Right atrium auricular region (tissue), 2 donors: ENCODE measurements around the gene KLHL12. TPM values are rescaled to one million over a fixed set of nuclear protein-coding genes. Genes with fewer than 3 reads are reported as not detected.

Source experiments
- DNase-seq: peaks from one replicate; pipeline ENCODE4 v3.0.0-alpha.2; 2019; ENCODE audit warnings: low spot score
- H3K27ac ChIP-seq, 2 donors: fragments of 200-600 bp; sonication (generic); 1 replicate in 1 of 2; 2 replicates in 1 of 2; pipeline ENCODE4 v1.5.1; 2016 to 2019
- H3K27me3 ChIP-seq, 2 donors: fragments of 200-600 bp; sonication (generic); one replicate each; pipeline versions ENCODE4 v1.5.1 to v1.6.0; 2017 to 2019
- H3K36me3 ChIP-seq: fragments of 200-600 bp; sonication (generic); one replicate; pipeline ENCODE4 v1.5.1; 2016
- H3K4me1 ChIP-seq, 2 donors: fragments of 200-600 bp; sonication (generic); one replicate each; pipeline versions ENCODE4 v1.5.1 to v1.6.0; 2017 to 2019
- H3K4me3 ChIP-seq, 2 donors: fragments of 200-600 bp; sonication (generic); 1 replicate in 1 of 2; 2 replicates in 1 of 2; pipeline ENCODE4 v1.5.1; 2017 to 2019; ENCODE audit warnings: mild to moderate bottlenecking in 1 of 2, moderate library complexity in 1 of 2
- H3K9me3 ChIP-seq, 2 donors: fragments of 200-600 bp; sonication (generic); one replicate each; pipeline ENCODE4 v1.5.1; 2019
- total RNA-seq, 2 donors: library from RNA; depleted of rRNA; stranded (reverse); fragments of >200 nt; gene quantifications; one replicate each; pipeline ENCODE4 v1.1.0, GENCODE V29; 2016
- TF ChIP-seq, protein P1 (sequence below), 2 donors: fragments of 200-600 bp; sonication (generic); IDR thresholded peaks; one replicate each; pipeline ENCODE4 v1.5.1; 2019; ENCODE audit warnings: antibody characterized with exemption in 2 of 2

Gene KLHL12
- total RNA-seq, 2 donors from 2014 or later = 13.9 to 18.4 TPM

DNA sequence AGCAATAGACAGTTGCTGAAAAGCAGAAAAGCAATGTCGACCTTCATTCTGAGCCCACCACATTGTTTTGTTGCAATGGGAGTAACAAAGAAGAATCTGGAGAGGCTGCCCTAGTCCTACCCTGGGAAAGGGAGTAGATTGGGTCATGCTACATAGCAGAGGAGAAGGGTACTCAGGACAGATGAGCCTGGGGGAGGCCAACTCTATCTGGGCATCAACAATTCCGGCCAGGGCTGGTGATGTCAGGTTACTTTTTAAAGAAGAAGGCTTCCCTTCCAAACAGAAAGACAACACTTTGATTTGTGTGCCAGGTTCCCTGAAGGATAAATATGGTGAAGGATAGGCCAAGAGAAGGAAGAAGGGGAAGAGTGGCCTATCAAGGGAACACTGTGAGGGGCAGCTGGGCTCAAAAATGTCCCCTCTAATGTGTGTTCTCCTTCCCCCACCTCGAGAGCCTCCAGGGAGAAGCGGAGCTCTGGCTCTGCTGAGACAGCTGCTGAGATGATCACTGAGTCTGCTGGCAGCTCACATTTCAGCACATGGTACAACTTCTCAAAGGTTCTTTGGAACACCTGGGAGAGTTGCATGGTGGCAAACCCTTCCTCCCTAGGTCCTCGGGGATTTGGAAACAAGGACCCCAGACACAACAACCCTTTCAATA lies 34.3 kb upstream of the KLHL12 start:
- Histone ChIP-seq H3K27me3 (no peaks in the 10 kb centered on the region), H3K4me1 (peaks cover 0 to 46% of the 10 kb centered on the region in 2 donors), H3K9me3 (no peaks in the 10 kb centered on the region), H3K36me3 (peaks cover 29% of the 10 kb centered on the region), H3K4me3 (no peak overlapping the region), H3K27ac (no peak overlapping the region)
- TF ChIP-seq, protein P1, sequence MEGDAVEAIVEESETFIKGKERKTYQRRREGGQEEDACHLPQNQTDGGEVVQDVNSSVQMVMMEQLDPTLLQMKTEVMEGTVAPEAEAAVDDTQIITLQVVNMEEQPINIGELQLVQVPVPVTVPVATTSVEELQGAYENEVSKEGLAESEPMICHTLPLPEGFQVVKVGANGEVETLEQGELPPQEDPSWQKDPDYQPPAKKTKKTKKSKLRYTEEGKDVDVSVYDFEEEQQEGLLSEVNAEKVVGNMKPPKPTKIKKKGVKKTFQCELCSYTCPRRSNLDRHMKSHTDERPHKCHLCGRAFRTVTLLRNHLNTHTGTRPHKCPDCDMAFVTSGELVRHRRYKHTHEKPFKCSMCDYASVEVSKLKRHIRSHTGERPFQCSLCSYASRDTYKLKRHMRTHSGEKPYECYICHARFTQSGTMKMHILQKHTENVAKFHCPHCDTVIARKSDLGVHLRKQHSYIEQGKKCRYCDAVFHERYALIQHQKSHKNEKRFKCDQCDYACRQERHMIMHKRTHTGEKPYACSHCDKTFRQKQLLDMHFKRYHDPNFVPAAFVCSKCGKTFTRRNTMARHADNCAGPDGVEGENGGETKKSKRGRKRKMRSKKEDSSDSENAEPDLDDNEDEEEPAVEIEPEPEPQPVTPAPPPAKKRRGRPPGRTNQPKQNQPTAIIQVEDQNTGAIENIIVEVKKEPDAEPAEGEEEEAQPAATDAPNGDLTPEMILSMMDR (IDR thresholded peaks at IDR 0.05) = no peak
- no peak for DNase-seq

DNA sequence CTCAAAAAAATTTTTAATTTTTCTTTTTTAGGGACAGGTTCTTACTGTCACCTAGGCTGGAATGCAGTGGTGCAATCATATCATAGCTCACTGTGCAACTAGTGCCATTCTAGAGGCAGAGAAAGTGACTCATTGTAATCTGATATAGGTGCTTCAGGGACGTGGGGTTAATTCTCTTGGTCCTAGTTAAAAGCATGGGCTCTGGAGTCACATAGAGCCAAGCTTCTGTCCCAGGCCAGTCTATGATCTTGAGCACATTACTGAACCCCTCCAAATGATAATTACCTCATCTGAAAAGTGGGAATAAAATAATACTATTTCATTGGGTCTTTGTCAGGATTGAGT lies 32.2 kb upstream of the KLHL12 start:
- Histone ChIP-seq H3K27me3 (no peaks in the 10 kb centered on the region), H3K4me1 (peaks cover 0 to 46% of the 10 kb centered on the region in 2 donors), H3K36me3 (peaks cover 27% of the 10 kb centered on the region), H3K9me3 (no peaks in the 10 kb centered on the region), H3K4me3 (no peak overlapping the region), H3K27ac (peak overlapping the region in 1 of 2 donors; percentile 98)
- TF ChIP-seq, protein P1 (IDR thresholded peaks at IDR 0.05) = no peak
- DNase-seq = no peak

DNA sequence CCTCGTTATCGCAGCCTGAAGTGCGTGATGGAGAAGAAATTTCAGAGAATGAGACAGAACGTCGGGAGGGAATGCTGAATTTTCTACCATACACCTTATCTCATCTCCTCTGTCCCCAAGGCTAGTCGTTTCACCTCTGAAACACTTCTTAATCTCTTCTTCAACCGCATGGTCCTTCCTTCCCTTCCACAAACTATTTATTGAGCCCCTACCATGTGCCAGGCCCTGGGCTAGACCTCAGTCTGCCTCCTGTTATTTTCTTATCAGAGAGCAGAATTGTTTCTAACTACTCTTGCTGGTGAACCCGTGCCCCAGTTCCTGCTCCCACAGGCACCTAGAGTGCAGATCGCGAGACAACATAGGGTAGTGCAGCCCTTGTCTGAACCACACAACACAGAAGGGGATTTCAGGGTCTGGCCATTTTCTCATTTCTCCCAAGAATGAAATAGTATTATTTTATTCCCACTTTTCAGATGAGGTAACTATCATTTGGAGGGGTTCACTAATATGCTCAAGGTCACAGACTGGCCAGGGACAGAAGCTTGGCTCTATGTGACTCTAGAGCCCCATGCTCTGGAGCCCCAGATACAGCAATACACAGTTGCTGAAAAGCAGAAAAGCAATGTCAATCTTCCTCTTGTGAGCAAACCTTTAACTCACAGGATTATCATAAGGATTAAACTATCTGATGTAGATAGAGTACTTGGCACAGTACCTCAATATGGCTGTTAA lies 31.7 kb upstream of the KLHL12 start:
- Histone ChIP-seq H3K4me1 (peaks cover 0 to 46% of the 10 kb centered on the region in 2 donors), H3K36me3 (peaks cover 23% of the 10 kb centered on the region), H3K4me3 (peak overlapping the region; percentile 99 to 100), H3K9me3 (no peaks in the 10 kb centered on the region), H3K27me3 (no peaks in the 10 kb centered on the region), H3K27ac (peak overlapping the region; percentile 97 to 98)
- TF ChIP-seq, protein P1 (IDR thresholded peaks at IDR 0.05) = no peak
- no peak for DNase-seq

DNA sequence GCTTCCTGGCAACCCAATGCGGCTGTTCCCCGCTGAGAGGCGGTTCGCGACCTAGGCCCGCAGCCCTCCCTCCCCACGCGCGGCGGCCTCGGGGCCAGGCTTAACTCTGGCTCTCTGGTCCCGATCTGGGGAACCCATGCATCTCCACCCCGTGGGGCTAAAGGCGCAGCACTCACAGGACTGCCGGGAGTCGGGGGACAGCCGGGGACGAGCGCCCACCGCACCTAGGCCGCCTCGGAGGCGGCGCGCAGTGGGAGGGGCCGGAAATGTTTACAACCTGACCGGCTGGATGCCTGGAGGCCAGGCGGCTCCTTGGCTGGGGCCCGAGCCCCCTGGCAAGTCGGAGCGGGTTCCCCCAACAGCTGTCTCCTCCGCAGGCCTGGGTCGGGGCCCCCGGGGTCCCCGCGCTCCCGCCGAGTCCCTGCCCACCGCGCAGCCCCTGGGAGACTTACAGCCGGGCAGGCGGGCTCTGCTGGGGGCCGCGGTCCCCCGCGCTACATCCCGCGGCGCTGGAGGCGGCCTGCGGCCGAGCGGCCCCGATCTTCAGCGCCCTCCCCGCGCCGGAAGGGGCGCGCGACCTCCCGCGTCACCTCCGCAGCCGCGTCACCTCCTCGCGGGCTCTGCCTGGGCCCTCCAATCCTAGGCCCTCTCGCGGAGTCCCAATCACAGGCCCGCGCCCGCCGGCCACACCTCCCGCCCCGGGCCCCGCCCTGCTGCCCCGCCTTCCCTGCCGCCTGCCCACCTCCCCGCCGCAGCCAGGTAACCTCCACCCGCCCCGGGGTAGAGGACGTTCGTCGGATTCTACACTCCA lies 30.9 kb upstream of the KLHL12 start, which contains the start of gene ADIPOR1:
ADIPOR1 (minus strand) TSS at position 580 of the 811 bp plus-strand sequence. CDS start 7,242 bp downstream, outside the sequence.
- Histone ChIP-seq H3K36me3 (peaks cover 15% of the 10 kb centered on the region), H3K27ac (peak within 1 kb of the TSS; percentile 97 to 98), H3K4me1 (peaks cover 0 to 47% of the 10 kb centered on the region in 2 donors), H3K27me3 (no peaks in the 10 kb centered on the region), H3K4me3 (peak within 1 kb of the TSS; percentile 99 to 100), H3K9me3 (no peaks in the 10 kb centered on the region)
- peak; percentile 90 for DNase-seq
- TF ChIP-seq, protein P1 (IDR thresholded peaks at IDR 0.05) = peak in 1 of 2 donors; percentile 18

DNA sequence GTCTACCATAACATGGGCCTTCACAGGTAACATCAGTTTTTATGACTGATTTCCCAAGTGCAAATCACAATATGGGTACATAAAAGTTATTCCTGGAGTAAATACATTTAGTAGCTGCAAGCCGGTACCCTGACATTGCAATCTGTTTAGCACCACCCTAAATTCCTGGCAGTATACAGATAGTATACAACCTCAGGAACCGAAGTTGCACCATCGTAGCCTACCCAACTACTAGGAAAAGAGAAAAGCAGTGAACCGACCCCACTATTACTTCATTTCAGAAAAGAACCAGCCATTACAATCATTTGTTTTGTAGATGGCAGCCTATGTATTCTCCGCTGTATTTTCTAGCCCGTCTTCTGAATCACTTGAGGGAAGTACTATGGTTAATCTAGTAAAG lies 29.9 kb upstream of the KLHL12 start:
- H3K4me1 ChIP-seq = peaks cover 0 to 53% of the 10 kb centered on the region in 2 donors
- TF ChIP-seq, protein P1 (IDR thresholded peaks at IDR 0.05) = no peak
- no peak for DNase-seq
- no peaks in the 10 kb centered on the region for H3K27me3 ChIP-seq
- H3K9me3 ChIP-seq = no peaks in the 10 kb centered on the region
- peaks cover 5% of the 10 kb centered on the region for H3K36me3 ChIP-seq
- peak overlapping the region in 1 of 2 donors; percentile 98 for H3K27ac ChIP-seq
- peak overlapping the region; percentile 99 to 100 for H3K4me3 ChIP-seq
